Cortex of kidney (tissue), 1 donor: Measurements from ENCODE around the gene GUCY2D.
"Not testable (repeated sequence)": the region's sequence is repeated elsewhere in the genome, so short reads cannot be mapped to it uniquely, and the experiment has no call there.

Experiments used
- DNase-seq: peaks from one replicate; lab custom pipeline; 2025; lab: John Stamatoyannopoulos, UW

The GUCY2D gene

DNA sequence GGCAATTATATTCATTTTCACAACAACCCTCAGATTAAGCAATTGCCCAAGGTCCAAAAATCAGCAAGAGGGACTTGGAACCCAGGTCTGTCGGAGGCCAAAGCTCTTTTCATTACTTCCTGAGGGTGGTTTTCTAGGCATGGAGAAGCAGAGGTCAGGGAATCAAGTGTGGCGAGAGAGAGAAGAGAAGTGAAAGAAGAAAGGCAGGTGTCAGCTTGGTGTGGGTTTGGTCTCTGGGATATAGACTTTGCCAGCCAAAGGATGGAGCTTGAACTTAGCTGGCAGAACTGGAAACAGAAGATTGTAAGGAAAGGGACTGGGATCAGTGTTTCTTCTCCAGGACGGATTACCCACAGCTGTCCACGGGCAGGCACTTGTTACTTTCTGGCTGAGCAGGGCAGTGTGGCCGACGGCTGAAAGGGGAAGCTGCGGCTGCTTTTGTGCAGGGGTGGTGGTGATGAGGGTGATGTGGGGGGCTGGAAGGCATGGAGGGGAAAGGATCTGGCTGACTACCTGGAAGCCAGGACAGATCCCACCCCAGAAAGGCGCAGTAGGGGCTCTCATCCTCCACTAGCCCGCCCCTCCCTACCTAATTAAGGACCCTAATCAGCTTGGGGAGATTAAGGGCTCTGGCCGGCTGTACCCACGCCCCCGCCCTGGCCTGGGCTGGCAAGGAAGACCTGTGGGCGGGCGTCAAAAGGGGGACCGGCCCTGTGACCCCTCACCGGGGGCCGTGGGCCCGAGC lies at the start of gene GUCY2D:
TSS of gene GUCY2D (plus strand) at position 640 of the 745 bp plus-strand sequence. CDS start 433 bp downstream, outside the sequence.
- no peak for DNase-seq

DNA sequence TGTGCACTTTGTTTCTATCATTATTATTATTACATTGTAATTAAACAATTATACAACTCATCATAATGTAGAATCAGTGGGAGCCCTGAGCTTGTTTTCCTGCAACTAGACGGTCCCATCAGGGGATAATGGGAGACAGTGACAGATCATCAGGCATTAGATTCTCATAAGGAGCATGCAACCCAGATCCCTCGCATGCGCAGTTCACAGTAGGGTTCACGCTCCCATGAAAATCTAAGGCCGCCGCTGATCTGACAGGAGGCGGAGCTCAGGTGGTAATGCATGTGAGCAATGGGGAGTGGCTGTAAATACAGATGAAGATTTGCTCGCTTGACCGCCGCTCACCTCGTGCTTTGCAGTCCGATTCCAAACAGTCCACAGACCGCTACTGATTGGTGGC lies 49.1 kb upstream of the GUCY2D start:
- DNase-seq: not testable (repeated sequence)

DNA sequence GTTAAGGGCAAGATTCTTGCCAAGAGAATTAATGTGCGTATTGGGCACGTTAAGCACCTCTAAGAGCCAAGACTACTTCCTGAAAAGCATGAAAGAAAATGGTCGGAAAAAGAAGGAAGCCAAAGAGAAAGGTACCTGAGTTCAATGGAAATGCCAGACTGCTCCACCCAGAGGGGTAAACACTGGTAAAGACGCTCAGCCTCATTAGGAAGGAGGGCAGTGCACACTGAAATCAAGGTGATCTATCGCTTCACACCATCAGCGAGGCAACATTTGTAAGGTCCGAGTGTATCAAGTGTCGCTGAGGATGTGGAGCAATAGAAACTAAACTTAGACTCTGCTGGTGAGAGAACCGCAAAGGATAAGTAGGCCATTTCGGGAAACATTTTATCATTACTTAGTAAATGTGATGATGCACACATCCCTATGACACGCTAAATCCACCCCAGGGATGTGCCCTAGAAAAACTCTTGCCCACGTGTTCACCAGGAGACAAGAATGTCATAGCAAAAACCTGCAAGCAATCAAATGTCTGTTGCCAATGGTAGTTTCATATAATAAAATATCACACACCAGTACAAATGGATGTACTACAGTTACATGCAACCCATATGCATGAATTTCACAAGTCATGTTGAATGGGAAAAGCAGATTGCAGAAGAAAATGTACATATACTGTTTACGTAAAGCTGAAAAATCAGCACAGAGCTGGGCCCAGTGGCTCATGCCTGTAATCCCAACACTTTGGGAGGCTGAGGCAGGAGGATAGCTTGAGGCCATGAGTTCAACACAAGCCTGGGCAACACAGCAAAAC lies 46.8 kb upstream of the GUCY2D start:
- no peak for DNase-seq

DNA sequence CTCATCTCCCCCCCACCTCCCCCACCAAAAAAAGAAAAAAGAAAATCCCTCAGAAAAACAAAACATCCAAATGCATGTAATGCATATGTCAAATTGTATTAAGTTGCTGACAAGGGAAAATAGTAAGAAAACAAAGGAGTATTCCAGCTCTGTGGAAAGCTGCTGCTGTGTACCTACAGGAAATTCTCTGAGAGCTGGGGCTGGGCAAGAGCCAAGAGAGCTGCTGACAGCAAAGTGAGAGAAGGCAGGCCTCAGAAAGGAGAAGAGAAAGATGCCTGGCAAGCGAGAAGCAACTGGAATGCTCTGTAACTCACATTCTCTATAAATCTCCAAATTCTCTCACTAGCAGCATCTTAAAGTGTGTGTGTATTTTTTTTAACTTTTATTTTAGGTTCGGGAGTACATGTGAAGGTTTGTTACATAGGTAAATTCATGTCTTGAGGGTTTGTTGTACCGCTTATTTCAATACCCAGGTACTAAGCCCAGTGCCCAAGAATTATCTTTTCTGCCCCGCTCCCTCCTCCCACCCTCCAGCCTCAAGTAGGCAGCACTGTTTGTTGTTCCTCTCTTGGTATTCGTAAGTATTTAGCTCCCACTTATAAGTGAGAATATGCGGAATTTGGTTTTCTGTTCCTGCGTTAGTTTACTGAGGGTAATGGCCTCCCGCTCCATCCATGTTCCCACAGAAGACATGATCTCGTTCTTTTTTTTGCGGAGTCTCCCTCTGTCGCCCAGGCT lies 46.0 kb upstream of the GUCY2D start:
- no peak for DNase-seq

DNA sequence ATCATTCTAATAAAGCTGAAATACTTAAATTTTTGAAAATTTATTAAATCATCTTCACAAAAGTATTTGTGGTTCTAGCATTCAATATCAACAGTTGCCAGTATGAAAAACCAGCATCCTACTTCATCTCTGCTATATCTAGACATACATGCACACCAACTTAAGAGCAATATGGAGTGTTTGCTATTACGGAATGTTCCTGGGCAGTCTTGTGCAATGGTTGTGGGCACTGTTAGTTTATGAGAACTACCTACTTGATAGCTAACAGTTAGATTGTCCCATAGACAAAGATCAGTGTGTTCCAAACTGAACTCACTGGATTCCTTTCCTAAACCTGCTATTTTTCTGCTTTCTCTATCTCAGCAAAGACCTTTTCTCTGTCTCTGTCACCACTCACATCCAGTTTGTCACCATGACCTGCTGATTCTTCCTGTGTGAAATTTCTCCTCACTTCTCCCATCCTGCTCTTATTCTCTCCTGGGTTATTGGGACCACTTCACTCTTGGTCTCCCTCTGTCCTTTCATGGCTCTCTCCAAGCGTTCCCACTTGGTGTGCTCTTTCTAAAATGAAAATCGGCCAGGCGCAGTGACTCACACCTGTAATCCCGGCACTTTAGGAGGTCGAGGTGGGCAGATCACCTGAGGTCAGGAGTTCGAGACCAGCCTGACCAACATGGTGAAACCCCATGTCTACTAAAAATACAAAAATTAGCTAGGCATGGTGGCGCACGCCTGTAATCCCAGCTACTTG lies 42.7 kb upstream of the GUCY2D start:
- DNase-seq: no peak

DNA sequence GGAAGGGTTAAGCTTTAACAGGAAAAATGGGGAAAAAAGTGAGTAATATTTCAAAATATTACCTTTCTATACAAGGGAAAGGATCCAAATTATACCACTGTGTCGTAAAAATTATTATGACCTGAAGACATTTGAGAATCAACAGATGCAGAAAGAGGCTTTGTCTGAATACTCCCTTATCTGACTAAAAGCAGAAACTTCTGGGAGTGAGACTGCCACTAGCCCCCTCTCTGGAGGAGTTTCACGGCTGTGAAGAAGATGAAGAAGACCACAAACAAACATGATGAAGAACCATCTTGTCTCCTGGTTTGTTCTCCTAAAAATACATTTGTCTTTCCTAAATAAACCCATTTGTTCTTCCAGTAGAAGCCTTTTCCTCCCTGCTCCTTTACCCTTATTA lies 41.0 kb upstream of the GUCY2D start:
- DNase-seq: no peak

DNA sequence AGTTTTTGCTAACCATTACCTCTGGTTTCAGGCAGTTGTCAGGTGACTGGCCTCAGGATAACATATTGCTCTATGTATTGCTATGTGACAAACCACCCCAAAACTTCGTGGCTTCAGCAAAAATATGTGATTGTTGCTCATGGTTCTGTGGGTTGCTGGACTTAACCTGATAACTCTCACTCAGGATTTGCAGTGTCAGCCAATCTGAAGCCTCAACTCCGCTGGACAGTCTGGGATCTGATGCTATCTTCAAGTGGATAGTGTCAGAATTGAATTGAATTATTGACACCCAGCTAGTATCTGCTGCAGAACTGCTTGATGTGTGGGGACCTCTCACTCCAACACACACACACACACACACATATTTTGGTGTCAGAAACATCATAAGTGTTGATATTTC lies 34.7 kb upstream of the GUCY2D start:
- no peak for DNase-seq

DNA sequence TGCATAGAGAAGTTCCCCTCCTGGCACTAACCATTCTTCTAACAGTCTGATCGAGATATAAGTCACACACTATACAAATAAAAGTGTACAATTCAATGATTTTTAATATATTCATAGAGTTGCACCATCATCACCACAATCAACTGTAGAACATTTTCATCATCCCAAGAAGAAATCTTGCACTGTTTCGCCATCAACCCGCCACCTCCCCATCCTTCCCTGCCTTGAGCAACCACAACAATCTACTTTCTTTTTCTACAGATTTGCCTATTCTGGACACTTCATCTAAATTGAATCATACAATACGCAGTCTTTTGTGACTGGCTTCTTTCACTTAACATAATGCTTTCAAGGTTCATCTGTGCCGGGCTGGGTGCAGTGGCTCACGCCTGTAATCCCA lies 33.0 kb upstream of the GUCY2D start:
- DNase-seq: no peak

DNA sequence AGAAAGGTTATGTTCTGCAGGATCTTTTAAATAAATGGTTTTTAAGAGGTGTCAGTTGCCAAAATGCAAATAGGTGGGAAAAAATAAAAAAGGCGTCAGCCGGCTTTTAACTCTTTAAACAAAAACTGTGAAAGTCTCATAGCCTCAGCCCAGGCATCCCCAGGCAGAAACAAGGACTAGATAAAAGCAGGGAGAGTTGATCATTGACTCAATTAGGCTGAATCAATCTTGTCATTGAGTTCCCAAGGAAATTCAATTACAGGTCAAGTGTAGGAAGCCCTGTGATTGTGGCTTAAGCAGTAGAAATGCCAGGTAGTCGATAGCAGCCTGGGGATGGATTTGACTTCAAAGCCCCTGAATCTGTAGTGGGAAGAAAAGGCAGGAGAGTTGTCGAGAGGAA lies 30.8 kb upstream of the GUCY2D start:
- no peak for DNase-seq

DNA sequence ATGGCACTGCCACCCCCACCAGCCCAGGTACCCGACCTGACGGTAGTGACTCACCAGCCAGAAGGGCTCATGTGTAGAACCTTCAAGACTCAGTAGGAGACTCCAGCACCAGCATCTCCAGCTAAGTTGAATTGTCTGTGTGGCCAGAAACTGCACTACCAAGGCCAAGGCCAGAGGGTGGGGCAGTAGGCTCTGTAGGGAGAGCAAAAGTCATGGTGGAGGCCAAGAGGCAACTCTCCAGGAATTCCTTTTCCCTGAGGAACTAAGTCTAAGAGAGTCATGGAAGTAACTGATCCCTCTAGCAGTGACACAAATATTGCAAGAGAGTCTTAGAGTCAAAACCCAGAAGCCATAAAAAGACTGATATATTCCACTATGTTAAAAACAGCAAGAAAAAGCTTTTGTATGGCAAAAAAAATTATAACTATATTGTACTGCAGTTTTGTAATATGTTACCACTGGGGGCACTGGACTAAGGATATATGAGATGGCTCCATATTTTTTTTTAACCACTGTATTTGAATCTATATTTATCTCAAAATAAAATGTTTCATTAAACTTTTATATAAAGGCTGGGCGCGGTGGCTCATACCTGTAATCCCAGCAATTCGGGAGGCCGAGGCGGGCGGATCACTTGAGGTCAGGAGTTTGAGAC lies 30.2 kb upstream of the GUCY2D start:
- DNase-seq: no peak

DNA sequence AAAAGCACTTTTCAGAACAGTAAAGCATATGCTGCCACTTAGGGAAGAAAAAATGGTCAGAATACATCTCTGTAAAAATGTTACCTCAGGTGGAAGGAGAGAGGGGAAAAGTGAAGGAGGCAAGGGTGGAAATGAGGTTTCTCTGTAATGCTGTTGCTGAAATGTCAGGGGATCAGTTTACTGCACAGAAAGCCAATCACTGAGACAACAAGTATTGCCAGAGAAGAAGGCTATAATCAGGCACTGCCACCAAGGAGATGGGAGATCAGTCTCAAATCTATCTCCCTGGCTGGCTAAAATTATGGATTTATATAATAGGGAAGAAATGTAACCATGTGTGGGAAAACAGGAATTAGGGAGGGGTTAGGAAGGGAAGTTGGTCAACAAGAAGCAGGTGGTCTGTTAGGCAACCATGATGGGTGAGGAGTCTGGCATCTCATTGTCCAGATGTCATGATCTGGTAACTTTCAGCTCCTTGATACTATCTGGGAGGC lies 27.7 kb upstream of the GUCY2D start:
- no peak for DNase-seq

DNA sequence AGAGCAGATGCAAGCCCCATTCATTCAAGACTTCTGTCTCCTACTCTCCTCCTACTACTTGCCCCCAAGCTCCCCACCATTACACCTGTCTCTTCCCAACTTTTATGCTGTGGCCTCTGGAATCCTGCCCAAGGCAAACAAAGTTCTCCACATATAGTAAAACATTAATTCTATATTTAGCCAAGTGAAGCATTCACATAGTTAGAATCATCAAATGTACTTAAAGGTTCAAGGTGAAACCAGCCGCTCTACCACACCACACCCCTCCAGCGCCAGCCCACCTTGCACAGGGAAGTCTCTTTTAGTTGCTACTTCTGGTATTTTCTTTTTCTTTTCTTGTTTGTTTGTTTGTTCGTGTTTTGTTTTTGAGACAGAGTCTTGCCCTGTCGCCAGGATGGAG lies 25.4 kb upstream of the GUCY2D start:
- no peak for DNase-seq

DNA sequence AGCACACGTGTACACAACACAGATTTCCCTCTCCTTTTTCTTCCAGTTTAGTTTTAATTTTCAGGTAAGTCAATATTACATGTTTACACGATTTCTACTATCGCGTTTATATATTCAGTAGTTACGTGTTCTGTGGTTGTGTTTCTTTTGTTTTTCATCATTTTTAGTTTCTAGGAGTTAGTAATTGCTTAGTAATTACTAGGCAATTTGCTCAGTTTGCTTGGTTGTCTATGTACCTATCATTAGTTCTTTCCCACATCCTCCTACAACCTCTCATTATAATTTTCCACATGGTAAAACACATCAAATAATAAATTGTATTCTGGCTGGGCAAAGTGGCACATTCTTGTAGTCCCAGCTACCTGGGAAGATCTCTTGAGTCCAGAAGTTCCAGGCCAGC lies 24.6 kb upstream of the GUCY2D start:
- DNase-seq: no peak

DNA sequence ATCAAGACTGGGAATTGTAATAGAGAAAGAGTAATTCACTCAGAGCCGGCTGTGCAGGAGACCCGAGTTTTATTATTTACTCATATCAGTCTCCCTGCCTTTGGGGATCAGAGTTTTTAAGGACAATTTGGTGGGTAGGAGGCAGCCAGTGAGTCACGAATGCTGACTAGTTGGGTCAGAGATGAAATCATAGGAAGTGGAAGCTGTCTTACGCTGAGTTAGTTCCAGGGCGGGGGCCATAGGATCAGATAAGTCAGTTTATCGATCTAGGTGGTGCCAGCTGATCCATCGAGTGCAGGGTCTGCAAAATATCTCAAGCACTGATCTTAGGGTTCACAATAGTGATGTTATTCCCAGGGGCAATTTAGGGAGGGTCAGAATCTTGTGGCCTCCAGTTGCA lies 20.2 kb upstream of the GUCY2D start:
- DNase-seq: no peak

DNA sequence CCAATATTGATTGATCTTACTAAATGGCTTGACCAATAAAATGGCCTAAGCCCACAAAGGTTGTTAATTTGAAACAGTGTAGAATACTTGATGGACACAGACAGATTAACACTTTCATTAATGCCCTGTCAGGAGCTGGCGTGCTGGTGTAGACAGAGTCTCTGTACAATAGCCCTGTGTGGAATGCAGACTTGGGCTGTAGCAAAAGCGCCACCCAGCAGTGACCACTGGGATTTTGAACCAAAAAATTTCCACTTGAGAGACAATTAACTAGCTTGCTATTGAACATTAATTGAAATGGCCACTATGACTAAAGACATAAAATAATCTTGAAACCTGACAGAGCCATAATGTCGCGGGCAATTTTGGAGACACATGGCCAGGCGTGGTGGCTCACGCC lies 19.7 kb upstream of the GUCY2D start:
- DNase-seq: no peak

DNA sequence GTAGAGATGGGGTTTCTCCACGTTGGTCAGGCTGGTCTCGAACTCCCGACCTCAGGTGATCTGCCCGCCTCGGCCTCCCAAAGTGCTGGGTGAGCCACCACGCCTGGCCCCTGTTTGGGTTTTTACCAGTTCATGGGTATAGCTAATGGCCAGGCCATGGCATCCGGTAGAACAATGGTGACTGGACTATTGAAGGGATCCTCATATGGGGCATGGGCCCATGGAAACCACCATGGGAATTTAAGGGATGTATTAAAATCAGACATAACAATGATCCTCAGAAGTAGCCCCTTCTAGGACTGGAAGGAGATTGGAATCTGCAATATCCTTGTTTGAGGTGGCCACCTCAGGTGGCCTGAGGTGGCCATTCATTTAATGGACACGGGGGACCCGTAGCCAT lies 17.5 kb upstream of the GUCY2D start:
- no peak for DNase-seq

DNA sequence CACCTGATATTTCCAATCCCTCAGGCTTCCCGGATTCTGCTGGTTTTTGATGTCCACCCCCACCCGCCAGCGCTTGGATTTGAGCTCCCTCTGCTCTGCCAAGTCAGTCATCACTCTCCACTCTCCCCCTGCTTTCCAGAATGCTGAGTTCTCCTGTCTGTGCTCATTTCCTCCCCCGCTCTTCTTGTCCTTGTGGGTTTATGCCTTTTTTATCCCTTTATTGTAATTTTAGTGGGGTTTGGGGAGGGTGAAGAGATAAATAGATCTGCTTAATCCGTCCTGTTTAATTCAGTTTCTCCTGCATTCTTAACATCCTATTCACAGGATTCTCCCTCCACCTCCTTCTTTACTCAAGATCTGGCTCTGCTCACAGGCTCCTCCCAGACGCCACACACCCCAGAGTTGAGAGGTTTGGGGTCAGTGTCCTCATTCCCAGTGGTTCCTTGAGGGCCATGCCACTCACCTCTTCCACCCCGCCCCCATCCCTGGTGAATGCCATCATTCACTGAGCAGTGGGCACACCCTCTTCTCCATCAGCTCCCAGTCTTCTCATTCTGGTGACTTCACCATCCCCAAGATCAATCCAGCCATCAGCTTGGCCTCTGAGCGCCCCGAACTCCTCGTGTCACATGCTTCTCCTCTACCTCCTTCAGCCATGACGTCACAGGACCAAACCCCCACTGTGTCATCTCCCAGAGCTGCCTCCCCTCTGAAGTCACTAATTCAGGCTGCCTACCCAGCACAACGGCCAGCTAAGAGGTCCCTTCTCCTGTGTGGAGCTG lies 15.1 kb upstream of the GUCY2D start:
- no peak for DNase-seq

DNA sequence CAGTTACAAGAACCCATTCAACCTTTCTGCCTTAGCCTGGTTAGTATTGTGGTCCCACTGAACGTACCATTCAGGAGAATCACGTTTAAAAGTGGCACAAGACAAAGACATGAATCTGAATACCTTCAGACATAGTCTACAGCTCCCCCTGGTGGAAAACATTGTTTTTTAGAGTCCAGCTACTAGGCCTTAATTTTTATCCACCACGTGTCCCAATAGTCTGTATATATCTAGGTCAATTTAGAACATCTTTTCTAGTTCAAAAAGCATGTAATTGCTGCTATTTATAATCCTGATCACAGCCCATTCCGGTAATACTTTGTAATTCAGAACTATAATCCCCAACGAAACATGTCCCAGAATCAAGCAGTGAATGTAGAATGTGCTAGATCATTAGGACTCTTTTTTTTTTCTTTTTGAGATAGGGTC lies 13.7 kb upstream of the GUCY2D start:
- DNase-seq: no peak

DNA sequence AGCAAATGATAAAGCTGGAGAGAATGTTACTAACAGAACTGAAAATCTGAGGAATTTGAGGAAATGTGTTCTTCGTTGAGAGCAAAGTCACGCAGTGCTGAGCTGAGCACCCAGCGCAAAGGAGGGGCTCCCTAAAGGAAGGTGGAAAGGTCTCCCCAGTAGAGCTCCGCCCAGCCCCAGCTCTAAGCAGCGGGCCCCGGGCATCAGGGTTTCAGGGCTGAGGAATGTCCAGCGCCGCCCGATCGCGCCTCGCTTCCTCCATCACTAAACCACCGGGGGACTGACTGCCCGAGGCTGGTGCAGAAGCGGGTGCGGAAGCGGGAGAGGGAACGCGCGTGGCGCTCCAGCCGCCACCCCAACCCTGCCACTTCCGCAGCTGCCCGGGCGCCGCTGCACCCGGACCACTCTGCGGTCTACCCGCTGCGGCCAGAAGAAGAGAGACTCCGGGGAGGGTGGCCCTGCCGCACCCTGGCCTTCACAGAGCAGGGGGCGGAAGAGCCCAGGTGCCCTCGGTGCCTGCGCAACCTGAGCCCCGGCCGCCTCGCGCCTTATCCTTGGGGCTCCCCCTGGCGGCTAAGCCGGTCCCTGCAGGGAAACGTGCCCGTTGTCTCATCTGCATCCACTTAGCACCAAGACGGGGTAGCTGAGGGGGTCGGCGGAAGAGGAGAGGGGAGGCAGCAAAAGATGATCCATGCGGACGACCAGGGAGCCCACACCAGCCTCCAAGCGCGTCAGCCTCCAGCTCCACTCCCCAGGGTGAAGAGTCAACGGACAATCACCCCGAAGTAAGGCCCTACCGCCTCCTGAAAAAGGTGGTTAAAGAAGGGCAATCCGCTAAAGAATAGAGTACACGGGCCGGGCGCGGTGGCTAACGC lies 12.4 kb upstream of the GUCY2D start:
- no peak for DNase-seq

DNA sequence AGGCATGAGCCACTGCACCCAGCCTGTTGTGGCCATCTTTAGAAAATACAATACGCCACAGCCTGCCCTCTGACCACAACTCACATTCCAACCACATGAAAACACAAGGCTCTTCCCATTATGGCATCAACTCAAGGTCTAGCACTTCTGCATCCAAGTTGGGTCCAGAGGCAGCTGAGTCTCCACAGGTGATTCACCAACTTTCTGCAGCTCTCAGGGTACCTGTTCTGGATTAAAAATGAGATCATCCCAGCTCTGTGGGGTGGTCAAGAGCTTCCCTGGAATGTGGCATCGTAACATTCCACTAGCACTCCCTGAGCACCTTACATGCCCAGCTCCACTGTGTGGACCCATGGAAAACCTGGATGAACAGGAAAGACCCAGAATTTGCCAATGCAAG lies 9.9 kb upstream of the GUCY2D start:
- DNase-seq: no peak
